HepG2 (cell line): Measurements from ENCODE around the gene RPS6KB2. TPM values are rescaled to one million over a fixed set of nuclear protein-coding genes. Genes with fewer than 3 reads are reported as not detected.

Source experiments
- ATAC-seq: fragments of 200-7000 bp; cut with Tn5 transposase; 3 replicates; pipeline ENCODE4 v1.9.1; 2020; ENCODE audit warnings: mild to moderate bottlenecking, moderate library complexity
- BruUV-seq: library from RNA; stranded (reverse); fragments of 400-500 nt; replicated peaks from 2 replicates; lab custom pipeline; 2021; lab: Mats Ljungman, UMichigan
- CTCF ChIA-PET: fragments of 300-600 bp; formaldehyde crosslinking; extraction: SDS; loops from one replicate; lab custom pipeline; 2021; ENCODE audit warnings: low total read pairs, inconsistent platforms, low intra/inter-chr PET ratio; lab: Yijun Ruan, JAX
- POLR2A ChIA-PET: fragments of 350-600 bp; sonication (Branson Sonifier 250); formaldehyde crosslinking; loops from one replicate; lab custom pipeline; 2020; ENCODE audit warnings: antibody characterized with exemption, inconsistent platforms; lab: Yijun Ruan, JAX
- DNase-seq: peaks from one replicate; pipeline ENCODE4 v3.0.0-alpha.2; 2015; ENCODE audit warnings: low spot score
- FAIRE-seq: peaks from 3 replicates; lab custom pipeline; 2011; peaks lifted over from hg19 to GRCh38; lab: Jason Lieb, UNC
- H2AFZ ChIP-seq: one replicate; pipeline ENCODE4 v1.6.1; 2011; ENCODE audit warnings: low read length, inconsistent platforms
- H3K27ac ChIP-seq: fragments of 300-600 bp; 3 replicates; pipeline ENCODE4 v1.8.0; 2011; ENCODE audit warnings: mixed run types, mild to moderate bottlenecking, mixed read lengths, low read length, inconsistent platforms; ENCODE audit not compliant: insufficient read depth; ENCODE audit errors: extremely low read length
- H3K27me3 ChIP-seq, 2 experiments: fragments of 200-600 bp in 1 of 2; 2 replicates in 1 of 2; 3 replicates in 1 of 2; pipeline versions ENCODE4 v1.6.0 to v1.8.0; 2011; ENCODE audit warnings: low read length in 2 of 2, mild to moderate bottlenecking in 2 of 2, moderate library complexity in 2 of 2, inconsistent platforms in 1 of 2; ENCODE audit not compliant: insufficient read depth in 2 of 2, control insufficient read depth in 1 of 2
- H3K36me3 ChIP-seq, 2 experiments: fragments of 200-600 bp in 1 of 2; replicated peaks in 1 of 2; 2 replicates in 1 of 2; 3 replicates in 1 of 2; pipeline versions ENCODE4 v1.5.1 to v1.8.0; 2011; ENCODE audit warnings: low read length in 2 of 2, inconsistent platforms in 1 of 2; ENCODE audit not compliant: insufficient read depth in 2 of 2, control insufficient read depth in 1 of 2
- H3K4me1 ChIP-seq: 2 replicates; pipeline ENCODE4 v1.5.1; 2012; ENCODE audit warnings: low read length, inconsistent platforms; ENCODE audit not compliant: insufficient read depth
- H3K4me2 ChIP-seq: 2 replicates; pipeline ENCODE4 v1.6.0; 2011; ENCODE audit warnings: low read depth, low read length, inconsistent platforms
- H3K4me3 ChIP-seq, 3 experiments: fragments of 200-600 bp in 1 of 3; sonication (generic), shearing (Covaris generic) in 1 of 3; replicated peaks in 1 of 3; 2 replicates each; pipeline ENCODE4 v1.5.1; 2011 to 2016; ENCODE audit warnings: low read length in 3 of 3, inconsistent platforms in 2 of 3, low read depth in 2 of 3, mild to moderate bottlenecking in 2 of 3, control low read depth in 1 of 3, mixed read lengths in 1 of 3; ENCODE audit not compliant: insufficient read depth in 1 of 3
- H3K79me2 ChIP-seq: one replicate; pipeline ENCODE4 v1.6.1; 2011; ENCODE audit warnings: low read length, inconsistent platforms; ENCODE audit not compliant: insufficient read depth
- H3K9ac ChIP-seq: 2 replicates; pipeline ENCODE4 v1.6.0; 2011; ENCODE audit warnings: mild to moderate bottlenecking, low read depth, low read length, inconsistent platforms; ENCODE audit not compliant: insufficient read depth
- H3K9me3 ChIP-seq: 2 replicates; pipeline ENCODE4 v1.5.1; 2012; ENCODE audit warnings: mild to moderate bottlenecking, low read length
- H4K20me1 ChIP-seq: 2 replicates; pipeline ENCODE4 v1.6.0; 2011; ENCODE audit warnings: inconsistent platforms, mild to moderate bottlenecking, low read length, moderate library complexity; ENCODE audit not compliant: insufficient read depth
- BATF2 ChIP-seq: sonication (generic); formaldehyde crosslinking; IDR thresholded peaks from 2 replicates; pipeline ENCODE4 v1.8.0; 2022; ENCODE audit warnings: mild to moderate bottlenecking, missing genetic modification reagents, moderate library complexity
- E2F1 ChIP-seq: sonication (generic); formaldehyde crosslinking; IDR thresholded peaks from 2 replicates; pipeline ENCODE4 v1.5.0; 2020; ENCODE audit warnings: missing genetic modification reagents
- FOSL2 ChIP-seq: sonication (generic); formaldehyde crosslinking; IDR thresholded peaks from 2 replicates; pipeline ENCODE4 v1.4.0; 2020; ENCODE audit warnings: missing genetic modification reagents
- NCOR1 ChIP-seq: fragments of 200-600 bp; sonication (generic); IDR thresholded peaks from 2 replicates; pipeline ENCODE4 v1.7.0; 2017; ENCODE audit warnings: antibody characterized with exemption, low read length, borderline replicate concordance
- REXO4 ChIP-seq: sonication (generic); formaldehyde crosslinking; IDR thresholded peaks from 2 replicates; pipeline ENCODE4 v1.8.0; 2022; ENCODE audit warnings: missing genetic modification reagents, mild to moderate bottlenecking, borderline replicate concordance
- RFXANK ChIP-seq: IDR thresholded peaks from 2 replicates; pipeline ENCODE4 v1.6.1; 2016
- THAP8 ChIP-seq: sonication (generic); formaldehyde crosslinking; IDR thresholded peaks from 2 replicates; pipeline ENCODE4 v1.5.1; 2020; ENCODE audit warnings: missing genetic modification reagents, mild to moderate bottlenecking, borderline replicate concordance
- ZFP90 ChIP-seq: sonication (generic); formaldehyde crosslinking; IDR thresholded peaks from 2 replicates; pipeline ENCODE4 v1.8.0; 2022; ENCODE audit warnings: missing genetic modification reagents, mild to moderate bottlenecking, inconsistent platforms, borderline replicate concordance
- ZMYM2 ChIP-seq: sonication (generic); formaldehyde crosslinking; IDR thresholded peaks from 2 replicates; pipeline ENCODE4 v1.8.0; 2022; ENCODE audit warnings: mild to moderate bottlenecking, missing genetic modification reagents
- ZNF691 ChIP-seq: sonication (generic); formaldehyde crosslinking; IDR thresholded peaks from 2 replicates; pipeline ENCODE4 v1.4.0; 2020; ENCODE audit warnings: missing genetic modification reagents, low read depth, mild to moderate bottlenecking, borderline replicate concordance
- ZNF770 ChIP-seq: sonication (generic); formaldehyde crosslinking; IDR thresholded peaks from 2 replicates; pipeline ENCODE4 v1.5.0; 2020; ENCODE audit warnings: mild to moderate bottlenecking, missing genetic modification reagents
- ZSCAN22 ChIP-seq: sonication (generic); formaldehyde crosslinking; IDR thresholded peaks from 2 replicates; pipeline ENCODE4 v1.4.0; 2020; ENCODE audit warnings: mild to moderate bottlenecking, missing genetic modification reagents
- WGBS: methylation state at CpG from one replicate; pipeline ENCODE4 v1.1.6; 2017; ENCODE audit warnings: low lambda C conversion rate; 5-methylcytosine and 5-hydroxymethylcytosine counted together
- in situ Hi-C: cut with HindIII; loops from 2 replicates; pipeline ENCODE4 v1.10.0; 2017; ENCODE audit warnings: low pct_unique_long_range_greater_than_20kb; ENCODE audit not compliant: extremely low pct_ligation_motif_present
- intact Hi-C: fragments of 100-400 bp; cut with micrococcal nuclease; formaldehyde crosslinking; loops from one replicate; pipeline ENCODE4 v1.10.0; 2022; ENCODE audit not compliant: unreplicated experiment
- polyA plus RNA-seq, 8 experiments: library from polyadenylated mRNA; depleted of rRNA in 3 of 8; stranded (reverse) in 7 of 8; unstranded in 1 of 8; fragments of >200 nt; fragmentation: Illumina TruSeq in 4 of 8; extraction: Trizol in 4 of 8; gene quantifications; 2 replicates each; pipeline versions ENCODE4 v1.2.1 to v1.2.3, GENCODE V29; 2011 to 2016; ENCODE audit warnings: low read depth in 4 of 8, missing spikeins in 1 of 8, mixed read lengths in 1 of 8; ENCODE audit not compliant: insufficient read depth in 1 of 8
- total RNA-seq, 5 experiments: library from RNA; depleted of rRNA; stranded (reverse); fragments of >200 nt; fragmentation: Illumina TruSeq; extraction: Trizol; gene quantifications; 2 replicates each; pipeline ENCODE4 v1.2.3, GENCODE V29; 2016; ENCODE audit warnings: low read depth in 1 of 5
- TF ChIP-seq, protein P1 (sequence below): sonication (generic); formaldehyde crosslinking; IDR thresholded peaks from 2 replicates; pipeline ENCODE4 v1.4.0; 2020; ENCODE audit warnings: missing genetic modification reagents

Gene RPS6KB2
- total and polyA plus RNA-seq, 2 of the 13 experiments (the other 11 are each of a cell fraction or from before 2014, with no cell fraction given): 52.9 to 54.8 TPM

DNA sequence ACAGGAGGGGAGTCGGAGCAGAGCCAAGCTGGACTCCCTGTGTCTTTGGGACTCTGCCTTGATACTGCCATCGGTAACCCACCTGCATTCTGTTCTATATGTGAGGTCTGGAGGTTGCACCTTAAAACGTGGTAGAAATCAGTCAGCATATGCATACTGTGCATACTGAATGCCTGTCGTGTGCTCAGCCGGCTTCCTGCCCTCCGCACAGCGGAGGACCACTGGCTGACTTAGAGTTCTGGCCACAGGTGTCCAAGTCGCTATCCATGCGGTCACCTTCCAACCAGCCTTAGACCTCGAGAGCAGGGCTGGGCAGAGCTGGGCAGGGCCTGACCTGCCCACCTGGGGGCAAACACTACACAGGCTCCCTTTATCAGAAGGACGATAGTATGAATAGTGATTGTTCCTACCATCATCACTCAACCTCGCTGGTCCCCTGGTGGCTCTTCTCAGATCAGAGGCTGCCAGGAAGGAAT is 20.6 kb upstream of the RPS6KB2 start:
- ChIA-PET POLR2A (interaction anchor here (0.6 to 2.2 kb wide), 3 partner anchors 13 to 61 kb away, joined by 3 to 8 read pairs (median 6); no protein-coding TSS in a partner anchor), CTCF (no interaction called here)
- H3K4me2 ChIP-seq: no peak overlapping the region
- no peaks in the 10 kb centered on the region for H3K9me3 ChIP-seq
- in situ Hi-C loops: no loop called here
- no peak overlapping the region for H3K27ac ChIP-seq
- H3K4me1 ChIP-seq: peaks cover 72% of the 10 kb centered on the region
- H3K36me3 ChIP-seq: no peaks in the 10 kb centered on the region
- no peak overlapping the region for H3K4me3 ChIP-seq
- H2AFZ ChIP-seq: no peak overlapping the region
- no peaks in the 10 kb centered on the region for H4K20me1 ChIP-seq
- ATAC-seq (no peak), DNase-seq (no peak), FAIRE-seq (no peak)
- no peak for TF ChIP-seq REXO4 (CRISPR knock-in tag)
- TF ChIP-seq ZNF691 (CRISPR knock-in tag): no peak
- no peak for TF ChIP-seq ZNF770 (CRISPR knock-in tag)
- no peak for TF ChIP-seq E2F1 (CRISPR knock-in tag)
- no peak for TF ChIP-seq ZMYM2 (CRISPR knock-in tag)
- no peak for TF ChIP-seq NCOR1
- TF ChIP-seq BATF2 (CRISPR knock-in tag): no peak
- TF ChIP-seq, protein P1, sequence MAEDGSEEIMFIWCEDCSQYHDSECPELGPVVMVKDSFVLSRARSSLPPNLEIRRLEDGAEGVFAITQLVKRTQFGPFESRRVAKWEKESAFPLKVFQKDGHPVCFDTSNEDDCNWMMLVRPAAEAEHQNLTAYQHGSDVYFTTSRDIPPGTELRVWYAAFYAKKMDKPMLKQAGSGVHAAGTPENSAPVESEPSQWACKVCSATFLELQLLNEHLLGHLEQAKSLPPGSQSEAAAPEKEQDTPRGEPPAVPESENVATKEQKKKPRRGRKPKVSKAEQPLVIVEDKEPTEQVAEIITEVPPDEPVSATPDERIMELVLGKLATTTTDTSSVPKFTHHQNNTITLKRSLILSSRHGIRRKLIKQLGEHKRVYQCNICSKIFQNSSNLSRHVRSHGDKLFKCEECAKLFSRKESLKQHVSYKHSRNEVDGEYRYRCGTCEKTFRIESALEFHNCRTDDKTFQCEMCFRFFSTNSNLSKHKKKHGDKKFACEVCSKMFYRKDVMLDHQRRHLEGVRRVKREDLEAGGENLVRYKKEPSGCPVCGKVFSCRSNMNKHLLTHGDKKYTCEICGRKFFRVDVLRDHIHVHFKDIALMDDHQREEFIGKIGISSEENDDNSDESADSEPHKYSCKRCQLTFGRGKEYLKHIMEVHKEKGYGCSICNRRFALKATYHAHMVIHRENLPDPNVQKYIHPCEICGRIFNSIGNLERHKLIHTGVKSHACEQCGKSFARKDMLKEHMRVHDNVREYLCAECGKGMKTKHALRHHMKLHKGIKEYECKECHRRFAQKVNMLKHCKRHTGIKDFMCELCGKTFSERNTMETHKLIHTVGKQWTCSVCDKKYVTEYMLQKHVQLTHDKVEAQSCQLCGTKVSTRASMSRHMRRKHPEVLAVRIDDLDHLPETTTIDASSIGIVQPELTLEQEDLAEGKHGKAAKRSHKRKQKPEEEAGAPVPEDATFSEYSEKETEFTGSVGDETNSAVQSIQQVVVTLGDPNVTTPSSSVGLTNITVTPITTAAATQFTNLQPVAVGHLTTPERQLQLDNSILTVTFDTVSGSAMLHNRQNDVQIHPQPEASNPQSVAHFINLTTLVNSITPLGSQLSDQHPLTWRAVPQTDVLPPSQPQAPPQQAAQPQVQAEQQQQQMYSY: no peak
- TF ChIP-seq FOSL2 (CRISPR knock-in tag): no peak
- no peak for TF ChIP-seq RFXANK (CRISPR knock-in tag)
- no peak for TF ChIP-seq ZFP90 (CRISPR knock-in tag)
- TF ChIP-seq THAP8: no peak
- no peak for TF ChIP-seq ZSCAN22
- no TSS peak for BruUV-seq
- H3K9ac ChIP-seq: no peak overlapping the region
- 45% methylated on average over 4 of the region's 12 CpGs for whole genome bisulfite sequencing
- peaks cover 2 to 26% of the 10 kb centered on the region in 2 experiments; a peak in 4 of 5 replicates for H3K27me3 ChIP-seq
- H3K79me2 ChIP-seq: no peaks in the 10 kb centered on the region
- intact Hi-C loops: no loop called here
